Breast epithelium (tissue), 4 donors: Measurements from ENCODE around the gene SLC35F3. TPM values are rescaled to one million over a fixed set of nuclear protein-coding genes. Genes with fewer than 3 reads are reported as not detected.
A peak's percentile ranks its signal among the peaks of the same experiment; 100 is the strongest.

Experiments
- DNase-seq, 2 donors: peaks; one replicate each; pipeline ENCODE4 v3.0.0-alpha.2; 2019; ENCODE audit warnings: low spot score in 2 of 2
- H3K27ac ChIP-seq, 2 donors: fragments of 200-600 bp; sonication (generic) in 1 of 2; one replicate each; pipeline ENCODE4 v1.5.1; 2016 to 2019; ENCODE audit warnings: mild to moderate bottlenecking in 1 of 2
- H3K27me3 ChIP-seq, 2 donors: fragments of 200-600 bp; sonication (generic) in 1 of 2; one replicate each; pipeline versions ENCODE4 v1.5.1 to v1.6.0; 2017 to 2019; ENCODE audit warnings: control low read depth in 1 of 2, mild to moderate bottlenecking in 1 of 2
- H3K36me3 ChIP-seq: fragments of 200-600 bp; one replicate; pipeline ENCODE4 v1.5.1; 2019
- H3K4me1 ChIP-seq, 2 donors: fragments of 200-600 bp; sonication (generic); one replicate each; pipeline ENCODE4 v1.5.1; 2016 to 2019; ENCODE audit warnings: control low read depth in 1 of 2
- H3K4me3 ChIP-seq, 3 donors: fragments of 200-600 bp; sonication (generic); 1 replicate in 2 of 3; 2 replicates in 1 of 3; pipeline ENCODE4 v1.5.1; 2016 to 2019; ENCODE audit warnings: mild to moderate bottlenecking in 3 of 3, moderate library complexity in 2 of 3
- H3K9me3 ChIP-seq, 2 donors: fragments of 200-600 bp; sonication (generic) in 1 of 2; one replicate each; pipeline ENCODE4 v1.5.1; 2016 to 2019; ENCODE audit warnings: control low read depth in 1 of 2
- CTCF ChIP-seq, 3 donors: fragments of 450-650 bp; IDR thresholded peaks; one replicate each; pipeline ENCODE4 v1.5.1; 2016 to 2017; ENCODE audit warnings: antibody characterized with exemption in 3 of 3, mild to moderate bottlenecking in 3 of 3, moderate library complexity in 3 of 3
- POLR2A ChIP-seq: fragments of 450-650 bp; IDR thresholded peaks from one replicate; pipeline ENCODE4 v1.6.1; 2016; ENCODE audit warnings: antibody characterized with exemption, mild to moderate bottlenecking, moderate library complexity
- POLR2AphosphoS5 ChIP-seq, 3 donors: sonication (generic); formaldehyde crosslinking; IDR thresholded peaks; one replicate each; pipeline ENCODE4 v1.6.1; 2017; ENCODE audit warnings: antibody characterized with exemption in 3 of 3
- intact Hi-C: fragments of 100-400 bp; cut with DNase I; formaldehyde crosslinking; loops from one replicate; pipeline ENCODE4 v1.15.1; 2023; ENCODE audit warnings: low total_unique reads
- total RNA-seq, 3 donors: library from RNA; depleted of rRNA; stranded (reverse); fragments of >200 nt; gene quantifications; one replicate each; pipeline ENCODE4 v1.1.0, GENCODE V29; 2016

SLC35F3 gene
- total RNA-seq, 3 donors from 2014 or later = 8.8 to 13.0 TPM; not detected in 1

- DNase-seq = no peak
- Histone ChIP-seq H3K4me3 (no peak overlapping the region), H3K27ac (no peak overlapping the region), H3K27me3 (no peaks in the 10 kb centered on the region), H3K36me3 (no peaks in the 10 kb centered on the region), H3K4me1 (no peaks in the 10 kb centered on the region), H3K9me3 (no peaks in the 10 kb centered on the region)
- no peak for TF ChIP-seq POLR2A
- TF ChIP-seq POLR2AphosphoS5 (IDR thresholded peaks at IDR 0.05) = no peak
- TF ChIP-seq CTCF (IDR thresholded peaks at IDR 0.05) = no peak
- intact Hi-C loops = no loop called here
These were observed 404.7 kb downstream of the SLC35F3 start for GRCh38 chr1:234309243-234309597.

- Histone ChIP-seq H3K27me3 (no peaks in the 10 kb centered on the region), H3K4me3 (no peak overlapping the region), H3K27ac (no peak overlapping the region), H3K9me3 (no peaks in the 10 kb centered on the region), H3K36me3 (no peaks in the 10 kb centered on the region), H3K4me1 (no peaks in the 10 kb centered on the region)
- TF ChIP-seq CTCF (IDR thresholded peaks at IDR 0.05) (peak; percentile 56 to 76 (median 67)), POLR2AphosphoS5 (IDR thresholded peaks at IDR 0.05) (no peak)
- intact Hi-C loops = no loop called here
- peak; percentile 48 to 64 for DNase-seq
These were observed 405.4 kb downstream of the SLC35F3 start for GRCh38 chr1:234309598-234310459.

- Histone ChIP-seq H3K4me3 (no peak overlapping the region), H3K36me3 (no peaks in the 10 kb centered on the region), H3K9me3 (no peaks in the 10 kb centered on the region), H3K4me1 (no peaks in the 10 kb centered on the region), H3K27ac (no peak overlapping the region), H3K27me3 (no peaks in the 10 kb centered on the region)
- TF ChIP-seq POLR2A (no peak), POLR2AphosphoS5 (IDR thresholded peaks at IDR 0.05) (no peak), CTCF (IDR thresholded peaks at IDR 0.05) (no peak)
- intact Hi-C loops = no loop called here
- DNase-seq = no peak
These were observed 406.0 kb downstream of the SLC35F3 start for GRCh38 chr1:234310460-234310817.

GRCh38 chr1:234311414-234311813, 406.9 kb downstream of the SLC35F3 start:
- Histone ChIP-seq H3K27ac (no peak overlapping the region), H3K4me1 (no peaks in the 10 kb centered on the region), H3K9me3 (no peaks in the 10 kb centered on the region), H3K27me3 (no peaks in the 10 kb centered on the region), H3K36me3 (no peaks in the 10 kb centered on the region), H3K4me3 (no peak overlapping the region)
- DNase-seq = peak in 1 of 2 donors; percentile 37
- TF ChIP-seq POLR2AphosphoS5 (IDR thresholded peaks at IDR 0.05) (no peak), CTCF (IDR thresholded peaks at IDR 0.05) (no peak), POLR2A (no peak)
- intact Hi-C loops = no loop called here

- H3K27me3 ChIP-seq = no peaks in the 10 kb centered on the region
- intact Hi-C loops = no loop called here
- DNase-seq = no peak
- TF ChIP-seq POLR2A (no peak), POLR2AphosphoS5 (IDR thresholded peaks at IDR 0.05) (no peak), CTCF (IDR thresholded peaks at IDR 0.05) (no peak)
- H3K4me3 ChIP-seq = no peak overlapping the region
- no peaks in the 10 kb centered on the region for H3K36me3 ChIP-seq
- no peaks in the 10 kb centered on the region for H3K9me3 ChIP-seq
- no peak overlapping the region for H3K27ac ChIP-seq
- H3K4me1 ChIP-seq = no peaks in the 10 kb centered on the region
These were observed 408.7 kb downstream of the SLC35F3 start for GRCh38 chr1:234313171-234313570.
